ENCODE data around the gene SHISA4.

GRCh38 chr1:201898992-201899391 lies 10.3 kb downstream of the SHISA4 start:
- no peak for TF ChIP-seq EZH2 (IDR thresholded peaks at IDR 0.05; ENCODE audit: insufficient read depth, poor library complexity, severe bottlenecking)
- no peak for TF ChIP-seq EZH2phosphoT487 (IDR thresholded peaks at IDR 0.05; ENCODE audit: insufficient read depth, low read depth)
